Measurements from ENCODE around the gene STARD9.
"Not testable (repeated sequence)": the region's sequence is repeated elsewhere in the genome, so short reads cannot be mapped to it uniquely, and the experiment has no call there.

Gene STARD9

GRCh38 chr15:42760759-42761158, 185.4 kb downstream of the STARD9 start:
- no peak for DNase-seq (ENCODE audit: low read depth in 2 of 3, low spot score in 2 of 3)

- DNase-seq (ENCODE audit: low read depth in 2 of 3, low spot score in 2 of 3), result not testable (repeated sequence)
These were observed 186.4 kb downstream of the STARD9 start for GRCh38 chr15:42761813-42762212.

- DNase-seq (ENCODE audit: low read depth in 2 of 3, low spot score in 2 of 3), result not testable (repeated sequence)
These were observed 188.8 kb downstream of the STARD9 start for GRCh38 chr15:42764154-42764731.

- not testable (repeated sequence) for DNase-seq (ENCODE audit: low read depth in 2 of 3, low spot score in 2 of 3)
These were observed 190.7 kb downstream of the STARD9 start for GRCh38 chr15:42766109-42766508.

Measured in activated CD8-positive, alpha-beta memory T cell treated with anti-CD3 and anti-CD28 coated beads for 48 hours (primary cell).